PC-9 (cell line): ENCODE results near the gene TREML4. TPM values are rescaled to one million over a fixed set of nuclear protein-coding genes. Genes with fewer than 3 reads are reported as not detected.
"Not testable (repeated sequence)": the region's sequence is repeated elsewhere in the genome, so short reads cannot be mapped to it uniquely, and the experiment has no call there.

ENCODE experiments used
- BruUV-seq: library from RNA; stranded (reverse); fragments of 400-500 nt; replicated peaks from 2 replicates; lab custom pipeline; 2021; lab: Mats Ljungman, UMichigan
- CTCF ChIA-PET: fragments of 300-600 bp; sonication (Branson Sonifier 250); formaldehyde crosslinking; loops from one replicate; lab custom pipeline; 2022; ENCODE audit warnings: antibody characterized with exemption; lab: Charles Lee
- POLR2A ChIA-PET: fragments of 300-600 bp; sonication (Branson Sonifier 250); formaldehyde crosslinking; loops from one replicate; lab custom pipeline; 2022; ENCODE audit warnings: antibody characterized with exemption; ENCODE audit not compliant: unreplicated experiment; lab: Charles Lee
- DNase-seq, 2 experiments: peaks; one replicate each; pipeline versions ENCODE4 v3.0.0 to v3.0.0-alpha.2; 2015 to 2022; ENCODE audit warnings: mixed read lengths in 1 of 2
- H2AFZ ChIP-seq: fragments of 200-600 bp; sonication (generic); 2 replicates; pipeline ENCODE4 v1.8.1; 2017; ENCODE audit warnings: antibody characterized with exemption
- H3F3A ChIP-seq: fragments of 200-600 bp; sonication (generic); 2 replicates; pipeline ENCODE4 v1.8.1; 2017; ENCODE audit warnings: antibody characterized with exemption, mild to moderate bottlenecking, low read depth; ENCODE audit not compliant: insufficient read depth
- H3K27ac ChIP-seq: fragments of 200-600 bp; sonication (generic); 2 replicates; pipeline ENCODE4 v1.6.1; 2016; ENCODE audit warnings: mixed run types
- H3K27me3 ChIP-seq: fragments of 200-600 bp; sonication (generic); 2 replicates; pipeline ENCODE4 v1.6.1; 2016; ENCODE audit warnings: low read depth, mixed run types; ENCODE audit not compliant: insufficient read depth
- H3K36me3 ChIP-seq: fragments of 200-600 bp; sonication (generic); 2 replicates; pipeline ENCODE4 v1.6.1; 2016; ENCODE audit warnings: low read depth, mixed run types
- H3K4me1 ChIP-seq: fragments of 200-600 bp; sonication (generic); replicated peaks from 2 replicates; pipeline ENCODE4 v1.6.1; 2016; ENCODE audit warnings: mixed run types; ENCODE audit not compliant: insufficient read depth
- H3K4me2 ChIP-seq: fragments of 200-600 bp; sonication (generic); 2 replicates; pipeline ENCODE4 v1.6.1; 2017; ENCODE audit warnings: mixed run types
- H3K4me3 ChIP-seq: fragments of 200-600 bp; sonication (generic); 2 replicates; pipeline ENCODE4 v1.6.1; 2016; ENCODE audit warnings: mixed run types
- H3K79me2 ChIP-seq: fragments of 200-600 bp; sonication (generic); 2 replicates; pipeline ENCODE4 v1.6.1; 2017; ENCODE audit warnings: low read depth, mixed run types
- H3K9me2 ChIP-seq: fragments of 200-600 bp; sonication (generic); 2 replicates; pipeline ENCODE4 v1.8.1; 2017; ENCODE audit warnings: mild to moderate bottlenecking; ENCODE audit not compliant: insufficient read depth
- H3K9me3 ChIP-seq: fragments of 200-600 bp; sonication (generic); 2 replicates; pipeline ENCODE4 v1.8.1; 2016; ENCODE audit warnings: low read depth; ENCODE audit not compliant: insufficient read depth
- H4K20me1 ChIP-seq: fragments of 200-600 bp; sonication (generic); 2 replicates; pipeline ENCODE4 v1.8.1; 2017; ENCODE audit not compliant: insufficient read depth
- EZH2 ChIP-seq: fragments of 200-600 bp; sonication (generic); IDR thresholded peaks from 2 replicates; pipeline ENCODE4 v1.8.0; 2017; ENCODE audit warnings: antibody characterized with exemption, low read depth
- intact Hi-C: fragments of 100-400 bp; cut with micrococcal nuclease; formaldehyde crosslinking; loops from one replicate; pipeline ENCODE4 v1.10.0; 2022; ENCODE audit not compliant: unreplicated experiment
- total RNA-seq: library from RNA; stranded (reverse); gene quantifications from 2 replicates; pipeline ENCODE4 v1.2.3, GENCODE V29; 2021
- TF ChIP-seq, protein P1 (sequence below): fragments of 200-600 bp; sonication (generic); conservative IDR thresholded peaks from 2 replicates; pipeline ENCODE4 v1.6.1; 2017; ENCODE audit warnings: mixed run types, antibody characterized with exemption, mild to moderate bottlenecking, moderate library complexity

The TREML4 gene
- total RNA-seq, 1 experiment from 2014 or later, result not detected

DNA sequence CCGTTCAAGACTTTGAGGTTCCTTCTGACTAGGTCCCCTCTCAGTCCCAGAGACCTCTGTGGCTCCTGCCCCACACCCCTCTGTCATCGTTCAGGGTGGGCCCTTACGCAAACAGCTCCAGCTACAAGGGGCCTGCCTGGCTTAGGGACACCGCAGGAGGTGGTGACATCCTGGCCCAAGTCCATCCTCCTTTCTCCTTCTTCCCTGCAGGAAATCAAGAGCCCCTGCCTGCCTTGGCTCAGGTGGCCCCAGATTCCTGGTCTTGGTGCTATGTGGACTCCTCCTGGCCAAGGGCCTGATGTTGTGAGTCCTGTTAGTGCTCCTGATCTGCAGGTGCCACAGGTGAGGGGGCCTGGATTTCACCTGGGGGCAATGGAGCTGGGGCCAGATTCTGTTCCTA, 8.1 kb downstream of the TREML4 start:
- no peaks in the 10 kb centered on the region for H3K36me3 ChIP-seq
- TF ChIP-seq, protein P1, sequence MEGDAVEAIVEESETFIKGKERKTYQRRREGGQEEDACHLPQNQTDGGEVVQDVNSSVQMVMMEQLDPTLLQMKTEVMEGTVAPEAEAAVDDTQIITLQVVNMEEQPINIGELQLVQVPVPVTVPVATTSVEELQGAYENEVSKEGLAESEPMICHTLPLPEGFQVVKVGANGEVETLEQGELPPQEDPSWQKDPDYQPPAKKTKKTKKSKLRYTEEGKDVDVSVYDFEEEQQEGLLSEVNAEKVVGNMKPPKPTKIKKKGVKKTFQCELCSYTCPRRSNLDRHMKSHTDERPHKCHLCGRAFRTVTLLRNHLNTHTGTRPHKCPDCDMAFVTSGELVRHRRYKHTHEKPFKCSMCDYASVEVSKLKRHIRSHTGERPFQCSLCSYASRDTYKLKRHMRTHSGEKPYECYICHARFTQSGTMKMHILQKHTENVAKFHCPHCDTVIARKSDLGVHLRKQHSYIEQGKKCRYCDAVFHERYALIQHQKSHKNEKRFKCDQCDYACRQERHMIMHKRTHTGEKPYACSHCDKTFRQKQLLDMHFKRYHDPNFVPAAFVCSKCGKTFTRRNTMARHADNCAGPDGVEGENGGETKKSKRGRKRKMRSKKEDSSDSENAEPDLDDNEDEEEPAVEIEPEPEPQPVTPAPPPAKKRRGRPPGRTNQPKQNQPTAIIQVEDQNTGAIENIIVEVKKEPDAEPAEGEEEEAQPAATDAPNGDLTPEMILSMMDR, result no peak
- TF ChIP-seq EZH2, result no peak
- no peak overlapping the region for H3K4me2 ChIP-seq
- DNase-seq, result no peak
- no TSS peak for BruUV-seq
- POLR2A ChIA-PET, result no interaction called here
- no peaks in the 10 kb centered on the region for H4K20me1 ChIP-seq
- no peak overlapping the region for H2AFZ ChIP-seq
- H3K4me3 ChIP-seq, result no peak overlapping the region
- H3K9me2 ChIP-seq, result no peaks in the 10 kb centered on the region
- CTCF ChIA-PET, result no interaction called here
- intact Hi-C loops, result no loop called here
- H3K79me2 ChIP-seq, result no peaks in the 10 kb centered on the region
- H3K4me1 ChIP-seq, result no peaks in the 10 kb centered on the region
- no peak overlapping the region for H3K27ac ChIP-seq
- peaks cover 52% of the 10 kb centered on the region for H3K27me3 ChIP-seq
- H3F3A ChIP-seq, result no peaks in the 10 kb centered on the region
- no peaks in the 10 kb centered on the region for H3K9me3 ChIP-seq

GRCh38 chr6:41237128-41237527, 9.0 kb downstream of the TREML4 start:
- intact Hi-C loops, result no loop called here
- Histone ChIP-seq H3K4me2 (no peak overlapping the region), H3F3A (no peaks in the 10 kb centered on the region), H2AFZ (no peak overlapping the region), H3K27me3 (peaks cover 60% of the 10 kb centered on the region), H3K27ac (no peak overlapping the region), H3K9me2 (no peaks in the 10 kb centered on the region), H3K9me3 (no peaks in the 10 kb centered on the region), H3K79me2 (no peaks in the 10 kb centered on the region), H3K4me3 (no peak overlapping the region), H3K4me1 (no peaks in the 10 kb centered on the region), H3K36me3 (no peaks in the 10 kb centered on the region), H4K20me1 (no peaks in the 10 kb centered on the region)
- CTCF ChIA-PET, result no interaction called here
- POLR2A ChIA-PET, result no interaction called here
- no peak for DNase-seq
- no peak for TF ChIP-seq EZH2
- TF ChIP-seq, protein P1, result no peak
- no TSS peak for BruUV-seq

- peaks cover 67% of the 10 kb centered on the region for H3K27me3 ChIP-seq
- H4K20me1 ChIP-seq, result no peaks in the 10 kb centered on the region
- no peak overlapping the region for H3K27ac ChIP-seq
- no TSS peak for BruUV-seq
- TF ChIP-seq, protein P1, result no peak
- TF ChIP-seq EZH2, result peak; percentile 80; the same call in 1 of the 2 replicates
- intact Hi-C loops, result no loop called here
- H3F3A ChIP-seq, result no peaks in the 10 kb centered on the region
- no peak for DNase-seq
- H3K36me3 ChIP-seq, result no peaks in the 10 kb centered on the region
- H3K9me2 ChIP-seq, result no peaks in the 10 kb centered on the region
- H3K79me2 ChIP-seq, result no peaks in the 10 kb centered on the region
- no peaks in the 10 kb centered on the region for H3K4me1 ChIP-seq
- H2AFZ ChIP-seq, result no peak overlapping the region
- H3K9me3 ChIP-seq, result no peaks in the 10 kb centered on the region
- H3K4me2 ChIP-seq, result no peak overlapping the region
- no peak overlapping the region for H3K4me3 ChIP-seq
- ChIA-PET POLR2A (no interaction called here), CTCF (interaction anchor here (0.7 kb wide), 1 partner anchor 39 kb away, joined by 3 read pairs; no protein-coding TSS in a partner anchor)
These were observed 11.5 kb downstream of the TREML4 start for GRCh38 chr6:41239467-41240159.

GRCh38 chr6:41246529-41246928, 18.4 kb downstream of the TREML4 start:
- H3F3A ChIP-seq, DNase-seq, H3K27ac ChIP-seq, H3K79me2 ChIP-seq, H3K9me3 ChIP-seq, H3K9me2 ChIP-seq, H2AFZ ChIP-seq, POLR2A ChIA-PET, H4K20me1 ChIP-seq, intact Hi-C loops, H3K4me1 ChIP-seq, H3K4me2 ChIP-seq, BruUV-seq, H3K4me3 ChIP-seq, H3K36me3 ChIP-seq, CTCF ChIA-PET: not testable (repeated sequence)
- peaks cover 41% of the 10 kb centered on the region for H3K27me3 ChIP-seq
